Right lobe of liver (tissue), 4 donors: ENCODE measurements around the gene MAGEB4.

Experiments used
- POLR2A ChIP-seq: fragments of 450-650 bp; IDR thresholded peaks from one replicate; pipeline ENCODE4 v1.6.1; 2017; ENCODE audit warnings: antibody characterized with exemption, mild to moderate bottlenecking
- TF ChIP-seq, protein P1 (sequence below), 4 donors: fragments of 200-600 bp in 3 of 4; fragments of 450-650 bp in 1 of 4; IDR thresholded peaks; one replicate each; pipeline versions ENCODE4 v1.5.1 to v1.8.0; 2016 to 2022; ENCODE audit warnings: antibody characterized with exemption in 4 of 4, mild to moderate bottlenecking in 2 of 4
- donor health status: DM: no; HTN: no; CAD: no.
- donor health status: DM: no; HTN: no; CAD: no.
- donor health status: DM: no; HTN: yes; CAD: no.

DNA sequence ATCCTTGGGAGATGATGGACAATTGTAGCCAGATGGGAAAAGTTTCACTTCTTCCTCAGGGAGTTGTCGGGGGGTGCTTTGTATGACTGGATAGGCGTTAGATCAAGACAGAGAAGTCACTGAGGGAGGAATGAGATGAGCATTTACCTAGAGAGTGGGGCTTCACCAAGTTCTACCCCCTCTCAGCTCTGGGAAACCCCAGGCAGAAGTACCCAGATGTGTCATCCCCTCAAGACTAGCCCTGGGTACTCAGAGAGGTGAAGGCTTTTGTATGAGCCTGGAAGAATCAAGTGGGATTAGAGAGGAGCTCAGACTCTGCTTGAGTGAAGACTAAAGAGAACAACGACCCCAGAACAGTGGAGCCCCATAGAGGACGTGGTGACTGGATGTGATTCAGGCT is 7.1 kb downstream of the MAGEB4 start:
- TF ChIP-seq, protein P1, sequence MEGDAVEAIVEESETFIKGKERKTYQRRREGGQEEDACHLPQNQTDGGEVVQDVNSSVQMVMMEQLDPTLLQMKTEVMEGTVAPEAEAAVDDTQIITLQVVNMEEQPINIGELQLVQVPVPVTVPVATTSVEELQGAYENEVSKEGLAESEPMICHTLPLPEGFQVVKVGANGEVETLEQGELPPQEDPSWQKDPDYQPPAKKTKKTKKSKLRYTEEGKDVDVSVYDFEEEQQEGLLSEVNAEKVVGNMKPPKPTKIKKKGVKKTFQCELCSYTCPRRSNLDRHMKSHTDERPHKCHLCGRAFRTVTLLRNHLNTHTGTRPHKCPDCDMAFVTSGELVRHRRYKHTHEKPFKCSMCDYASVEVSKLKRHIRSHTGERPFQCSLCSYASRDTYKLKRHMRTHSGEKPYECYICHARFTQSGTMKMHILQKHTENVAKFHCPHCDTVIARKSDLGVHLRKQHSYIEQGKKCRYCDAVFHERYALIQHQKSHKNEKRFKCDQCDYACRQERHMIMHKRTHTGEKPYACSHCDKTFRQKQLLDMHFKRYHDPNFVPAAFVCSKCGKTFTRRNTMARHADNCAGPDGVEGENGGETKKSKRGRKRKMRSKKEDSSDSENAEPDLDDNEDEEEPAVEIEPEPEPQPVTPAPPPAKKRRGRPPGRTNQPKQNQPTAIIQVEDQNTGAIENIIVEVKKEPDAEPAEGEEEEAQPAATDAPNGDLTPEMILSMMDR (IDR thresholded peaks at IDR 0.05), result no peak
- TF ChIP-seq POLR2A, result no peak
